ENCODE data around the gene MIF4GD. TPM values are rescaled to one million over a fixed set of nuclear protein-coding genes. Genes with fewer than 3 reads are reported as not detected.

MIF4GD gene
- polyA plus RNA-seq, 2 of the 4 experiments (the other 2 are of a cell fraction): 23.9 to 61.0 TPM

DNA sequence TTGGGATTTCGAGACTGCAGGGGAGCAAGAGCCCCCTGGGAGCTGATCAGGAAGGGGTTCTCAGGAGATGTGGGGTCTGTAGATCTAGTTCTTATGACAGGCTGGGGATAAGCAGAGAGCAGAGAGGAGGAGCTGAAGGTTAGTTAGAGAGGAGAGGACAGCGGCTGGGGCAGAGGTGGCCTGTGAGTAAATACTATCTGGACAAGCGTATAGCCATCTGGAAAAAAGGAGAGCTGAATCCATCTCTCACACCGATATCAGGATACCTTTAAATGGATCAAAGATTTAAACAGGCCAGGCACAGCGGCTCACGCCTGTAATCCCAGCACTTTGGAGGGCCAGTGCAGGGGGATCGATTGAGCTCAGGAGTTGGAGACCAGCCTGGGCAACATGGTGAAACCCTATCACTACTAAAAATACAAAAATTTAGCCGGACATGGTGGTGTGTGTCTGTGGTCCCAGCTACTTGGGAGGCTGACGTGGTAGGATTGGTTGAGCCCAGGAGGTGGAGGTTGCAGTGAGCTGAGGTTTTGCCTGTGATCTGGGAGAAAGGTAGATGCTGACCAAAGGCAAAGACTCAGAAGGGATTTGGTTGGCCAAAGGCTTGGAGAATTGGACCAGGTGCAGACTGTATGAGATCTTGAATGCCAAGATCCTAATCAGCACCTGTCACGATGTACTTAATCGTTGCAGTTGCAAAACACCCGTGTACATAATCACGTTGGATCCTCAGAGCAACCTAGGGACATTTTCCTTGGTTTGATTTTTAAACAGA, 37.1 kb upstream of the MIF4GD start (continued):
- TF ChIP-seq FOXS1 (CRISPR knock-in tag; IDR thresholded peaks at IDR 0.05) (no peak), JUNB (IDR thresholded peaks at IDR 0.05) (no peak), ESRRA (IDR thresholded peaks at IDR 0.05; ENCODE audit: borderline replicate concordance, low read length) (no peak), ZFP36 (IDR thresholded peaks at IDR 0.05; ENCODE audit: borderline replicate concordance, partially characterized antibody) (no peak), EP300 (IDR thresholded peaks at IDR 0.05) (no peak)
- TF ChIP-seq, protein P1, sequence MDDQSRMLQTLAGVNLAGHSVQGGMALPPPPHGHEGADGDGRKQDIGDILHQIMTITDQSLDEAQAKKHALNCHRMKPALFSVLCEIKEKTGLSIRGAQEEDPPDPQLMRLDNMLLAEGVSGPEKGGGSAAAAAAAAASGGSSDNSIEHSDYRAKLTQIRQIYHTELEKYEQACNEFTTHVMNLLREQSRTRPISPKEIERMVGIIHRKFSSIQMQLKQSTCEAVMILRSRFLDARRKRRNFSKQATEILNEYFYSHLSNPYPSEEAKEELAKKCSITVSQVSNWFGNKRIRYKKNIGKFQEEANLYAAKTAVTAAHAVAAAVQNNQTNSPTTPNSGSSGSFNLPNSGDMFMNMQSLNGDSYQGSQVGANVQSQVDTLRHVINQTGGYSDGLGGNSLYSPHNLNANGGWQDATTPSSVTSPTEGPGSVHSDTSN (IDR thresholded peaks at IDR 0.05): no peak
- TF ChIP-seq, protein P2, sequence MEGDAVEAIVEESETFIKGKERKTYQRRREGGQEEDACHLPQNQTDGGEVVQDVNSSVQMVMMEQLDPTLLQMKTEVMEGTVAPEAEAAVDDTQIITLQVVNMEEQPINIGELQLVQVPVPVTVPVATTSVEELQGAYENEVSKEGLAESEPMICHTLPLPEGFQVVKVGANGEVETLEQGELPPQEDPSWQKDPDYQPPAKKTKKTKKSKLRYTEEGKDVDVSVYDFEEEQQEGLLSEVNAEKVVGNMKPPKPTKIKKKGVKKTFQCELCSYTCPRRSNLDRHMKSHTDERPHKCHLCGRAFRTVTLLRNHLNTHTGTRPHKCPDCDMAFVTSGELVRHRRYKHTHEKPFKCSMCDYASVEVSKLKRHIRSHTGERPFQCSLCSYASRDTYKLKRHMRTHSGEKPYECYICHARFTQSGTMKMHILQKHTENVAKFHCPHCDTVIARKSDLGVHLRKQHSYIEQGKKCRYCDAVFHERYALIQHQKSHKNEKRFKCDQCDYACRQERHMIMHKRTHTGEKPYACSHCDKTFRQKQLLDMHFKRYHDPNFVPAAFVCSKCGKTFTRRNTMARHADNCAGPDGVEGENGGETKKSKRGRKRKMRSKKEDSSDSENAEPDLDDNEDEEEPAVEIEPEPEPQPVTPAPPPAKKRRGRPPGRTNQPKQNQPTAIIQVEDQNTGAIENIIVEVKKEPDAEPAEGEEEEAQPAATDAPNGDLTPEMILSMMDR (IDR thresholded peaks at IDR 0.05): no peak

GRCh38 chr17:75301502-75302206, 30.6 kb upstream of the MIF4GD start:
- CTCF ChIA-PET: interaction anchor here (0.6 to 5.5 kb wide), 6 partner anchors 10 to 111 kb away, joined by 3 to 27 read pairs (median 8); partner anchors contain the start of gene MIF4GD
- H3K4me1 ChIP-seq: no peaks in the 10 kb centered on the region
- H3K4me3 ChIP-seq: no peak overlapping the region
- peak; percentile 19; the same call in 1 of the 2 replicates for TF ChIP-seq USF2 (IDR thresholded peaks at IDR 0.05)
- TF ChIP-seq, protein P3, sequence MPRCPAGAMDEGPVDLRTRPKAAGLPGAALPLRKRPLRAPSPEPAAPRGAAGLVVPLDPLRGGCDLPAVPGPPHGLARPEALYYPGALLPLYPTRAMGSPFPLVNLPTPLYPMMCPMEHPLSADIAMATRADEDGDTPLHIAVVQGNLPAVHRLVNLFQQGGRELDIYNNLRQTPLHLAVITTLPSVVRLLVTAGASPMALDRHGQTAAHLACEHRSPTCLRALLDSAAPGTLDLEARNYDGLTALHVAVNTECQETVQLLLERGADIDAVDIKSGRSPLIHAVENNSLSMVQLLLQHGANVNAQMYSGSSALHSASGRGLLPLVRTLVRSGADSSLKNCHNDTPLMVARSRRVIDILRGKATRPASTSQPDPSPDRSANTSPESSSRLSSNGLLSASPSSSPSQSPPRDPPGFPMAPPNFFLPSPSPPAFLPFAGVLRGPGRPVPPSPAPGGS (IDR thresholded peaks at IDR 0.05): no peak
- no peak overlapping the region for H3K4me2 ChIP-seq
- DNase-seq (ENCODE audit: low read depth in 1 of 2, low spot score in 1 of 2) (no peak), FAIRE-seq (no peak), ATAC-seq (no peak; a peak in 1 of 6 replicates)
- POLR2A ChIA-PET: no interaction called here
- 83% methylated on average over 17 of the region's 17 CpGs for WGBS (ENCODE audit: missing lambda C conversion rate)
- H3K9me3 ChIP-seq: no peaks in the 10 kb centered on the region
- H3K27ac ChIP-seq: no peak overlapping the region

- no peak overlapping the region for H3K27ac ChIP-seq
- no peaks in the 10 kb centered on the region for H3K9me3 ChIP-seq
- TF ChIP-seq, protein P2 (IDR thresholded peaks at IDR 0.05): no peak
- no peak for TF ChIP-seq RCOR1 (IDR thresholded peaks at IDR 0.05; ENCODE audit: low read depth, low read length)
- TF ChIP-seq POLR2AphosphoS2 (conservative IDR thresholded peaks at IDR 0.05; ENCODE audit: low read length): no peak
- no peak for TF ChIP-seq CBX2 (IDR thresholded peaks at IDR 0.05; ENCODE audit: borderline replicate concordance, low read depth)
- TF ChIP-seq ESRRA (IDR thresholded peaks at IDR 0.05; ENCODE audit: borderline replicate concordance, low read length): no peak
- TF ChIP-seq NR3C1 (IDR thresholded peaks at IDR 0.05): no peak
- TF ChIP-seq NPAS2 (CRISPR knock-in tag; IDR thresholded peaks at IDR 0.05; ENCODE audit: borderline replicate concordance): no peak
- TF ChIP-seq, protein P3 (IDR thresholded peaks at IDR 0.05): no peak
- FAIRE-seq (no peak), DNase-seq (ENCODE audit: low read depth in 1 of 2, low spot score in 1 of 2) (no peak), ATAC-seq (no peak)
- CTCF ChIA-PET: interaction anchor here (0.6 to 3.9 kb wide), 4 partner anchors 9 to 112 kb away, joined by 3 to 11 read pairs (median 4); no protein-coding TSS in a partner anchor
- 84% methylated on average over 9 of the region's 9 CpGs for WGBS (ENCODE audit: missing lambda C conversion rate)
- no peaks in the 10 kb centered on the region for H3K4me1 ChIP-seq
- POLR2A ChIA-PET: no interaction called here
- no peak overlapping the region for H3K4me3 ChIP-seq
- H3K4me2 ChIP-seq: no peak overlapping the region
These were observed 30.0 kb upstream of the MIF4GD start for GRCh38 chr17:75301049-75301448.
